Ishikawa (cell line): Measurements from ENCODE around the gene OR4K15.

ENCODE experiments used
- CEBPB ChIP-seq: IDR thresholded peaks from 2 replicates; pipeline ENCODE4 v1.6.1; 2012
- CREB1 ChIP-seq: IDR thresholded peaks from 2 replicates; pipeline ENCODE4 v1.6.1; 2012; ENCODE audit warnings: low read depth
- EGR1 ChIP-seq: IDR thresholded peaks from 2 replicates; pipeline ENCODE4 v1.6.1; 2012
- EP300 ChIP-seq: IDR thresholded peaks from 2 replicates; pipeline ENCODE4 v1.6.1; 2012; ENCODE audit warnings: borderline replicate concordance
- FOXM1 ChIP-seq: IDR thresholded peaks from 2 replicates; pipeline ENCODE4 v1.6.1; 2012; ENCODE audit warnings: low read depth, borderline replicate concordance
- NFIC ChIP-seq: IDR thresholded peaks from 2 replicates; pipeline ENCODE4 v1.6.1; 2012
- RAD21 ChIP-seq: IDR thresholded peaks from 2 replicates; pipeline ENCODE4 v1.6.1; 2012; ENCODE audit warnings: low read depth
- TAF1 ChIP-seq: IDR thresholded peaks from 2 replicates; pipeline ENCODE4 v1.6.1; 2012; ENCODE audit warnings: low read depth, mild to moderate bottlenecking
- TCF12 ChIP-seq: IDR thresholded peaks from 2 replicates; pipeline ENCODE4 v1.6.1; 2012; ENCODE audit warnings: low read depth
- TEAD4 ChIP-seq: IDR thresholded peaks from 2 replicates; pipeline ENCODE4 v1.6.1; 2012
- YY1 ChIP-seq: IDR thresholded peaks from 2 replicates; pipeline ENCODE4 v1.6.1; 2012; ENCODE audit warnings: low read depth
- ZBTB7A ChIP-seq: IDR thresholded peaks from 2 replicates; pipeline ENCODE4 v1.6.1; 2012; ENCODE audit warnings: low read depth
- TF ChIP-seq, protein P1 (sequence below): IDR thresholded peaks from 2 replicates; pipeline ENCODE4 v1.6.1; 2012; ENCODE audit warnings: low read depth, mild to moderate bottlenecking
- TF ChIP-seq, protein P2 (sequence below): IDR thresholded peaks from 2 replicates; pipeline ENCODE4 v1.6.1; 2012
- TF ChIP-seq, protein P3 (sequence below): IDR thresholded peaks from 2 replicates; pipeline ENCODE4 v1.6.1; 2012

Gene OR4K15, protein sequence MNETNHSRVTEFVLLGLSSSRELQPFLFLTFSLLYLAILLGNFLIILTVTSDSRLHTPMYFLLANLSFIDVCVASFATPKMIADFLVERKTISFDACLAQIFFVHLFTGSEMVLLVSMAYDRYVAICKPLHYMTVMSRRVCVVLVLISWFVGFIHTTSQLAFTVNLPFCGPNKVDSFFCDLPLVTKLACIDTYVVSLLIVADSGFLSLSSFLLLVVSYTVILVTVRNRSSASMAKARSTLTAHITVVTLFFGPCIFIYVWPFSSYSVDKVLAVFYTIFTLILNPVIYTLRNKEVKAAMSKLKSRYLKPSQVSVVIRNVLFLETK

DNA sequence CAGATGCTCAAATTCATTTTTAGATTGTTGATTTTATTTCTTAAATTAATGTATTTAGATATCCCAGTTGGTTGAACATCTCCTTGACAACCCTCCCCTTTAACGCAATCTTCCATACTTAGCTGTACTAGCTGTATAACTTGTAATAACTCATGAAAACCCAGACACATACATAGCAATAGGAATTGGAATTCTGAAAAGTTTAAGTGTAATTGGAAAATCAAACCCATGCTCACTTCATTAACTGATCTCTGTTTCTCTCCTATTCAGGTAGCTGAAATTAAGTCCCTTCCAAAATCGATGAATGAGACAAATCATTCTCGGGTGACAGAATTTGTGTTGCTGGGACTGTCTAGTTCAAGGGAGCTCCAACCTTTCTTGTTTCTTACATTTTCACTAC lies at the start of gene OR4K15:
Gene OR4K15, plus strand, starts transcription at position 301 of the 400 bp plus-strand sequence. Its CDS starts 0 bp downstream, at position 301.
- TF ChIP-seq YY1 (no peak), EGR1 (no peak), TAF1 (no peak), CREB1 (no peak), TEAD4 (no peak), EP300 (no peak), FOXM1 (no peak), RAD21 (no peak), NFIC (no peak), ZBTB7A (no peak), TCF12 (no peak), CEBPB (no peak)
- TF ChIP-seq, protein P1, sequence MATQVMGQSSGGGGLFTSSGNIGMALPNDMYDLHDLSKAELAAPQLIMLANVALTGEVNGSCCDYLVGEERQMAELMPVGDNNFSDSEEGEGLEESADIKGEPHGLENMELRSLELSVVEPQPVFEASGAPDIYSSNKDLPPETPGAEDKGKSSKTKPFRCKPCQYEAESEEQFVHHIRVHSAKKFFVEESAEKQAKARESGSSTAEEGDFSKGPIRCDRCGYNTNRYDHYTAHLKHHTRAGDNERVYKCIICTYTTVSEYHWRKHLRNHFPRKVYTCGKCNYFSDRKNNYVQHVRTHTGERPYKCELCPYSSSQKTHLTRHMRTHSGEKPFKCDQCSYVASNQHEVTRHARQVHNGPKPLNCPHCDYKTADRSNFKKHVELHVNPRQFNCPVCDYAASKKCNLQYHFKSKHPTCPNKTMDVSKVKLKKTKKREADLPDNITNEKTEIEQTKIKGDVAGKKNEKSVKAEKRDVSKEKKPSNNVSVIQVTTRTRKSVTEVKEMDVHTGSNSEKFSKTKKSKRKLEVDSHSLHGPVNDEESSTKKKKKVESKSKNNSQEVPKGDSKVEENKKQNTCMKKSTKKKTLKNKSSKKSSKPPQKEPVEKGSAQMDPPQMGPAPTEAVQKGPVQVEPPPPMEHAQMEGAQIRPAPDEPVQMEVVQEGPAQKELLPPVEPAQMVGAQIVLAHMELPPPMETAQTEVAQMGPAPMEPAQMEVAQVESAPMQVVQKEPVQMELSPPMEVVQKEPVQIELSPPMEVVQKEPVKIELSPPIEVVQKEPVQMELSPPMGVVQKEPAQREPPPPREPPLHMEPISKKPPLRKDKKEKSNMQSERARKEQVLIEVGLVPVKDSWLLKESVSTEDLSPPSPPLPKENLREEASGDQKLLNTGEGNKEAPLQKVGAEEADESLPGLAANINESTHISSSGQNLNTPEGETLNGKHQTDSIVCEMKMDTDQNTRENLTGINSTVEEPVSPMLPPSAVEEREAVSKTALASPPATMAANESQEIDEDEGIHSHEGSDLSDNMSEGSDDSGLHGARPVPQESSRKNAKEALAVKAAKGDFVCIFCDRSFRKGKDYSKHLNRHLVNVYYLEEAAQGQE, result no peak
- TF ChIP-seq, protein P2, sequence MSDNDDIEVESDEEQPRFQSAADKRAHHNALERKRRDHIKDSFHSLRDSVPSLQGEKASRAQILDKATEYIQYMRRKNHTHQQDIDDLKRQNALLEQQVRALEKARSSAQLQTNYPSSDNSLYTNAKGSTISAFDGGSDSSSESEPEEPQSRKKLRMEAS, result no peak
- TF ChIP-seq, protein P3, sequence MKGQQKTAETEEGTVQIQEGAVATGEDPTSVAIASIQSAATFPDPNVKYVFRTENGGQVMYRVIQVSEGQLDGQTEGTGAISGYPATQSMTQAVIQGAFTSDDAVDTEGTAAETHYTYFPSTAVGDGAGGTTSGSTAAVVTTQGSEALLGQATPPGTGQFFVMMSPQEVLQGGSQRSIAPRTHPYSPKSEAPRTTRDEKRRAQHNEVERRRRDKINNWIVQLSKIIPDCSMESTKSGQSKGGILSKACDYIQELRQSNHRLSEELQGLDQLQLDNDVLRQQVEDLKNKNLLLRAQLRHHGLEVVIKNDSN, result no peak

DNA sequence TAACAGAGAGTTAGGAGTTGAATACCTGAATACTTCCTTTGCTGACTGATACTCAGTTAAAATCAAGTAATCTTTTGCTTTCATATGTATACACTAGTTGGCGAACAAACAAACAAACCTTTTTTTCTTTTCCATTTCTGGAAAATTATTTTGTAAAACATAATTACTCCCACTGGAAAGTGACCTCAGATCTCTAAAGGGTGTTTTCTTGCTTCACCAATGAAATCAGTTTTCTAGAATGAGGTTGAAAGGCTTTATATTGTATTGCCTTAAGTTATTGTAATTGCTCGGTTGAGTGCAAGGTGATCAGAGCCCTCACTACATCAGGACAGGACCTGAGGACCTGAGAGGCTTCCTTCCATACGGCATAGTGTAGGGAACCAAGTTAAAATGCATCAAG lies 44.8 kb upstream of the OR4K15 start, which contains the start of gene OR4K1:
Gene OR4K1, plus strand, starts transcription at position 301 of the 400 bp plus-strand sequence. CDS start 4,750 bp downstream, outside the sequence.
- TF ChIP-seq EGR1 (no peak), EP300 (no peak)
- TF ChIP-seq, protein P1, result no peak

DNA sequence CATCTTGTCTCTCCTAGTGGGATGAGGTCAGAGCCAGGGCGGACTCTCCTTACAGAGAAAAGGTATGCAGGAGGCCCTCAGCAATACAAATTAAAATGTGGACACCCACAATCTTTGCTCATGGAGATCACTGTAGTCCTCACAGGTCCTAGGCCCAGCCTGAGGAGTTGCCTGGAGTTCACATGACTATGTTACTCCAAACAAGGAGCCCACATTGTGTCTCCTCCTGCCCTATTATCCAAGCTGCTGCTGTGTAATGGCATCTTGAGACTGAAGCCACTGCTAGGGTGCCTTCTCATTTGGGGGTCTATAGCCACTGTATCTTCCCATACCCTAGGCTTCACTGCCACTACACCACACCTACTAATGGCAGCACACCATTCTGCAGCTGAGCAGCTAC lies 33.7 kb upstream of the OR4K15 start:
- TF ChIP-seq, protein P2, result no peak
- TF ChIP-seq RAD21 (no peak), CREB1 (no peak)

DNA sequence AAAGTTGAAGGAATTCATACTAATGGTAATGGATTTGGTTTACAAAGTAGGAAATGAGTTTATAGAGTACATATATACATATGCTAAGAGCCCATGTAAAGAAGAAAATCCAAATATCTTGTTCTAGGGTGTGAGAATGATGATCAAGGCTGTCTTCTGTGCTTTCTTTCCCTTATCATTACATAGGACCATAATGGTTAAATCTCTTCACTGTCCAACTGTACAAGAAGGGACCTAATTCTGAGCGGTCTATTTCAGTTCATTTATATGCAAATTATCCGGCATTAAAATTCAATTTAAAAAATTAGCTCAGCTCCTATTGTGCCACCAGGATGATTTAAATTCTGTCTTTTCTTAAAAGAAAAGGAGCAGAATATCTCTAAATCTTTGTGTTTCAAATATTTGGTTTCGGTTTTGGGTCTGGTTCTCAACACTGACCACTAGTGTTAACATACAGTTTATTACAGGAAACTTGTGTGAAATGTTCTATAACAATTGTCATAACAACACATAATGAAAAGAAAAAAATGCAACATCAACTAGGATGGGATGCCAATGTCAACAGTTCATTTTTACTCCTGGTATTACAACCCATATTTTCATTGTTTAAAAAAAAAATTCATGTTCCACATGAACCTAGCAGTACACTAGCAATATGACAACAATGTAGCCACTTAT lies 27.8 kb upstream of the OR4K15 start:
- TF ChIP-seq FOXM1 (no peak), NFIC (no peak), ZBTB7A (no peak), YY1 (no peak), EGR1 (no peak), EP300 (no peak), TEAD4 (no peak), CREB1 (no peak), TAF1 (no peak)
- TF ChIP-seq, protein P2, result no peak
- TF ChIP-seq, protein P3, result no peak
- TF ChIP-seq, protein P1, result no peak
